Tibial artery (tissue), 4 donors: ENCODE measurements around the gene TRABD2B.

ENCODE experiments used
- DNase-seq, 2 donors: peaks; one replicate each; pipeline ENCODE4 v3.0.0-alpha.2; 2019
- H3K27ac ChIP-seq, 2 donors: fragments of 200-600 bp; sonication (generic) in 1 of 2; 1 replicate in 1 of 2; 2 replicates in 1 of 2; pipeline ENCODE4 v1.5.1; 2018 to 2019; ENCODE audit warnings: mild to moderate bottlenecking in 1 of 2
- H3K27me3 ChIP-seq, 2 donors: fragments of 200-600 bp; sonication (generic) in 1 of 2; one replicate each; pipeline versions ENCODE4 v1.5.1 to v1.6.0; 2016 to 2019
- H3K36me3 ChIP-seq, 3 donors: fragments of 200-600 bp; sonication (generic) in 2 of 3; one replicate each; pipeline ENCODE4 v1.5.1; 2016 to 2019; ENCODE audit warnings: mild to moderate bottlenecking in 2 of 3
- H3K4me1 ChIP-seq, 4 donors: fragments of 200-600 bp; sonication (generic) in 2 of 4; 1 replicate in 3 of 4; 2 replicates in 1 of 4; pipeline ENCODE4 v1.5.1; 2016 to 2019
- H3K4me3 ChIP-seq, 2 donors: fragments of 200-600 bp; sonication (generic) in 1 of 2; 1 replicate in 1 of 2; 2 replicates in 1 of 2; pipeline ENCODE4 v1.5.1; 2018 to 2019; ENCODE audit warnings: mild to moderate bottlenecking in 2 of 2
- H3K9me3 ChIP-seq, 3 donors: fragments of 200-600 bp; sonication (generic) in 1 of 3; one replicate each; pipeline ENCODE4 v1.5.1; 2016 to 2019
- CTCF ChIP-seq, 2 experiments: fragments of 200-600 bp in 1 of 2; fragments of 450-650 bp in 1 of 2; IDR thresholded peaks; one replicate each; pipeline ENCODE4 v1.5.1; 2017 to 2019; ENCODE audit warnings: antibody characterized with exemption in 2 of 2, mild to moderate bottlenecking in 1 of 2, moderate library complexity in 1 of 2
- intact Hi-C: fragments of 100-400 bp; cut with DNase I; formaldehyde crosslinking; loops from one replicate; pipeline ENCODE4 v1.15.0; 2023; ENCODE audit warnings: low total_unique reads

TRABD2B gene

DNA sequence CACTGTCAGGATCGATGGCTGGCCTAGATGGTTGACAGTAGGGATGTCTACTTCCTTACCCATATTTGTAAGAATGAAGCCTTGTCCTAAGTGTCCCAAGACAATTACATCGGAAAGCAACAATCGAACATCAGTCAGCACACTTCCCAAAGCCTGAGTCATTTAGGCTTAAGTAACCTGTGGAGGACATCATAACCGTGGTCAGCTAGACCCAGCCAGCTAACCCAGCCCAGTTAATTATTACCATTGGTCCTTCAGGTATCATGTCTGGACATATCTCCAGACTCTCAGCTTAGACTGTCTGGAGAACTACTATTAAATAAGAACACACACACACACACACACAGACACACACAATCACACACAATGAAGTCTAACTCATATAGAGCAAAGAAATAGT is 264.7 kb downstream of the TRABD2B start:
- intact Hi-C loops = no loop called here
- DNase-seq = no peak
- H3K9me3 ChIP-seq = no peaks in the 10 kb centered on the region
- H3K27ac ChIP-seq = no peak overlapping the region
- no peaks in the 10 kb centered on the region for H3K36me3 ChIP-seq
- no peak overlapping the region for H3K4me3 ChIP-seq
- no peak for TF ChIP-seq CTCF (IDR thresholded peaks at IDR 0.05)
- no peaks in the 10 kb centered on the region for H3K27me3 ChIP-seq
- no peaks in the 10 kb centered on the region for H3K4me1 ChIP-seq

GRCh38 chr1:47731730-47732129 is 265.5 kb downstream of the TRABD2B start:
- Histone ChIP-seq H3K9me3 (no peaks in the 10 kb centered on the region), H3K4me3 (no peak overlapping the region), H3K27me3 (no peaks in the 10 kb centered on the region), H3K27ac (no peak overlapping the region), H3K36me3 (no peaks in the 10 kb centered on the region), H3K4me1 (no peaks in the 10 kb centered on the region)
- DNase-seq = no peak
- TF ChIP-seq CTCF (IDR thresholded peaks at IDR 0.05) = no peak
- intact Hi-C loops = no loop called here

GRCh38 chr1:47729685-47730084 is 267.5 kb downstream of the TRABD2B start:
- intact Hi-C loops = no loop called here
- TF ChIP-seq CTCF (IDR thresholded peaks at IDR 0.05) = no peak
- Histone ChIP-seq H3K4me1 (peaks cover 0 to 14% (median 13%) of the 10 kb centered on the region in 4 donors), H3K27ac (no peak overlapping the region), H3K36me3 (no peaks in the 10 kb centered on the region), H3K27me3 (peaks cover 0 to 7% of the 10 kb centered on the region in 2 donors), H3K4me3 (no peak overlapping the region), H3K9me3 (no peaks in the 10 kb centered on the region)
- no peak for DNase-seq

DNA sequence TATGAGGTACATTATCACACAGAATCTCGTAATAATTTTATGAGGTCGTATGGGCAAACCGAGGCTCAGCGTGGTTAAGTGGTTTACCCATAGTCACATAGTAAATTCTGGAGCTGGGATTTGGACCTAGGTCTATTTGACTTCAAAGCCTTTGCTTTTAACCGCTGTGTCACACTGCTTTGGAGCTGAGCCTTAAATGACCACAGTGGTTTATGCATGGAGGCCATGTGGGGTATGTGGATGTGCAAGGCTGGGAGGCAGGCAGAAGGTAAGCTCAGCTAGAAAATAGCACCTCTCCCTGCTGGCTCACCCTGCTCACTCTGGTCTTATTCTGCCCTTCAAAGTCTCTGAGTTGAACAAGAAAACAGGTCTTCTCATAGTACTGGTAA is 269.5 kb downstream of the TRABD2B start:
- H3K27ac ChIP-seq = no peak overlapping the region
- H3K4me1 ChIP-seq = peaks cover 0 to 18% (median 14%) of the 10 kb centered on the region in 4 donors
- DNase-seq = no peak
- intact Hi-C loops = no loop called here
- no peak overlapping the region for H3K4me3 ChIP-seq
- TF ChIP-seq CTCF (IDR thresholded peaks at IDR 0.05) = no peak
- H3K9me3 ChIP-seq = no peaks in the 10 kb centered on the region
- H3K36me3 ChIP-seq = no peaks in the 10 kb centered on the region
- H3K27me3 ChIP-seq = peaks cover 0 to 21% of the 10 kb centered on the region in 2 donors

- Histone ChIP-seq H3K27me3 (peaks cover 0 to 26% of the 10 kb centered on the region in 2 donors), H3K36me3 (no peaks in the 10 kb centered on the region), H3K27ac (no peak overlapping the region), H3K4me3 (no peak overlapping the region), H3K4me1 (peaks cover 0 to 18% (median 14%) of the 10 kb centered on the region in 4 donors), H3K9me3 (no peaks in the 10 kb centered on the region)
- no peak for DNase-seq
- TF ChIP-seq CTCF (IDR thresholded peaks at IDR 0.05) = no peak
- intact Hi-C loops = no loop called here
Measured at GRCh38 chr1:47727051-47727696, 270.0 kb downstream of the TRABD2B start.
